BJ (cell line): Measurements from ENCODE around the gene GANC. TPM values are rescaled to one million over a fixed set of nuclear protein-coding genes. Genes with fewer than 3 reads are reported as not detected.

ENCODE experiments used
- CTCF ChIA-PET: fragments of 350-600 bp; formaldehyde crosslinking; extraction: SDS; loops from one replicate; lab custom pipeline; 2021; ENCODE audit warnings: antibody characterized with exemption, inconsistent platforms; lab: Yijun Ruan, JAX
- POLR2A ChIA-PET: fragments of 300-600 bp; sonication (Branson Sonifier 250); formaldehyde crosslinking; extraction: SDS; loops from one replicate; lab custom pipeline; 2021; ENCODE audit warnings: antibody characterized with exemption; lab: Charles Lee
- DNase-seq: peaks from one replicate; pipeline ENCODE4 v3.0.0-alpha.2; 2011; ENCODE audit warnings: low read depth
- H3K27me3 ChIP-seq: 2 replicates; pipeline ENCODE4 v1.6.0; 2011; ENCODE audit warnings: low read length; ENCODE audit not compliant: control insufficient read depth, insufficient read depth
- H3K36me3 ChIP-seq: 2 replicates; pipeline ENCODE4 v1.5.1; 2011; ENCODE audit warnings: low read length; ENCODE audit not compliant: control insufficient read depth, insufficient read depth
- H3K4me3 ChIP-seq: 2 replicates; pipeline ENCODE4 v1.5.1; 2011; ENCODE audit warnings: low read depth, mild to moderate bottlenecking, control low read depth, low read length
- CTCF ChIP-seq: IDR thresholded peaks from 2 replicates; pipeline ENCODE4 v1.5.1; 2011; ENCODE audit warnings: low read depth, mild to moderate bottlenecking, control low read depth, inconsistent platforms, low read length, moderate library complexity; ENCODE audit not compliant: insufficient read depth
- polyA plus RNA-seq: library from polyadenylated mRNA; depleted of rRNA; stranded (reverse); fragments of >200 nt; gene quantifications from 2 replicates; pipeline ENCODE4 v1.2.3, GENCODE V29; 2011; rRNA removed

GANC gene
- polyA plus RNA-seq, 1 experiment, result 12.9 TPM

GRCh38 chr15:42405863-42406482 is 133.0 kb downstream of the GANC start:
- TF ChIP-seq CTCF, result no peak

More at GRCh38 chr15:42405863-42406482, 133.0 kb downstream of the GANC start:
- no peak for DNase-seq
- CTCF ChIA-PET, result interaction anchor here (1.0 to 1.3 kb wide), 2 partner anchors 9 to 19 kb away, joined by 3 to 4 read pairs; no protein-coding TSS in a partner anchor
- Histone ChIP-seq H3K4me3 (no peak overlapping the region), H3K27me3 (no peaks in the 10 kb centered on the region), H3K36me3 (peaks cover 5% of the 10 kb centered on the region)
- POLR2A ChIA-PET, result no interaction called here

Other genes starting within 250 kb of the GANC start
- gene PLA2G4D, start 178.6 kb upstream of the GANC start, polyA plus RNA-seq, result not detected in 2 replicates
- not detected in 2 replicates for gene PLA2G4F, start 116.6 kb upstream of the GANC start, polyA plus RNA-seq
- gene VPS39, start 64.9 kb upstream of the GANC start, polyA plus RNA-seq, result 54.7 and 79.5 TPM in 2 replicates
- 25.1 and 39.3 TPM in 2 replicates for gene TMEM87A, start 232 bp downstream of the GANC start, polyA plus RNA-seq
- gene CAPN3, start 86.3 kb downstream of the GANC start, polyA plus RNA-seq, result 5.3 and 6.6 TPM in 2 replicates
- 15.4 and 24.1 TPM in 2 replicates for gene ZNF106, start 217.9 kb downstream of the GANC start, polyA plus RNA-seq
- 28.5 and 40.7 TPM in 2 replicates for gene SNAP23, start 222.4 kb downstream of the GANC start, polyA plus RNA-seq